ENCODE data around the gene NFIB. TPM values are rescaled to one million over a fixed set of nuclear protein-coding genes. Genes with fewer than 3 reads are reported as not detected.

The NFIB gene
- polyA plus RNA-seq, 1 donor (not counting 4 experiments of a cell fraction or from before 2014, with no cell fraction given): 8.9 TPM

- peak overlapping the region; percentile 95 for H3K27ac ChIP-seq (ENCODE audit: control insufficient read depth, insufficient read depth, low read length)
- no peak for TF ChIP-seq EZH2 (IDR thresholded peaks at IDR 0.05; ENCODE audit: low read length)
- TF ChIP-seq CTCF (optimal IDR thresholded peaks at IDR 0.05 in 1 of 3, IDR thresholded peaks at IDR 0.05 in 1 of 3, conservative IDR thresholded peaks at IDR 0.05 in 1 of 3; ENCODE audit: extremely low read depth in 1 of 3, insufficient read depth in 2 of 3, low read length in 3 of 3): no peak
- no peaks in the 10 kb centered on the region for H4K20me1 ChIP-seq (ENCODE audit: control insufficient read depth, extremely low read depth, insufficient read depth, low read length)
- peak overlapping the region; percentile 91 for H3K4me2 ChIP-seq (ENCODE audit: control insufficient read depth, extremely low read depth, insufficient read depth, low read depth, low read length)
- H3K4me1 ChIP-seq (ENCODE audit: control insufficient read depth, extremely low read depth, insufficient read depth, low read length): peaks cover 44% of the 10 kb centered on the region
- H3K9me1 ChIP-seq (ENCODE audit: control insufficient read depth, extremely low read depth, insufficient read depth, low read length): no peaks in the 10 kb centered on the region
- FAIRE-seq: no peak
- DNase-seq (ENCODE audit: low read depth, low spot score): no peak
- no peaks in the 10 kb centered on the region for H3K36me3 ChIP-seq (ENCODE audit: control insufficient read depth in 2 of 2, extremely low read depth in 1 of 2, insufficient read depth in 2 of 2, low read length in 2 of 2)
- peak overlapping the region; percentile 61 to 87 (median 87) for H3K4me3 ChIP-seq (ENCODE audit: control insufficient read depth in 2 of 3, extremely low read depth in 1 of 3, insufficient read depth in 2 of 3, low read depth in 1 of 3, low read length in 3 of 3)
- dilution Hi-C loops (cut with MboI; ENCODE audit: extremely low pct_ligation_motif_present, low sequenced_read_pairs): no loop called here
- H3K79me2 ChIP-seq (ENCODE audit: control insufficient read depth, insufficient read depth, low read length): no peaks in the 10 kb centered on the region
- H3K27me3 ChIP-seq (ENCODE audit: control insufficient read depth, extremely low read depth, insufficient read depth, low read length): no peaks in the 10 kb centered on the region
- H3K9me3 ChIP-seq (ENCODE audit: control insufficient read depth, low read depth, low read length): no peaks in the 10 kb centered on the region
- H2AFZ ChIP-seq (ENCODE audit: control insufficient read depth, low read length): peak overlapping the region; percentile 83
- H3K9ac ChIP-seq (ENCODE audit: control insufficient read depth, extremely low read depth, insufficient read depth, low read length): peak overlapping the region; percentile 92
These were observed 9.4 kb upstream of the NFIB start for GRCh38 chr9:14323083-14323971.

- DNase-seq (ENCODE audit: low read depth, low spot score): no peak
- peak overlapping the region; percentile 95 for H3K27ac ChIP-seq (ENCODE audit: control insufficient read depth, insufficient read depth, low read length)
These were observed 8.5 kb upstream of the NFIB start for GRCh38 chr9:14322211-14323082.

More at GRCh38 chr9:14322211-14323082, 8.5 kb upstream of the NFIB start:
- Histone ChIP-seq H3K9me1 (ENCODE audit: control insufficient read depth, extremely low read depth, insufficient read depth, low read length) (no peaks in the 10 kb centered on the region), H3K4me3 (ENCODE audit: control insufficient read depth in 2 of 3, extremely low read depth in 1 of 3, insufficient read depth in 2 of 3, low read depth in 1 of 3, low read length in 3 of 3) (peak overlapping the region; percentile 61 to 87 (median 87)), H3K27me3 (ENCODE audit: control insufficient read depth, extremely low read depth, insufficient read depth, low read length) (no peaks in the 10 kb centered on the region), H2AFZ (ENCODE audit: control insufficient read depth, low read length) (peak overlapping the region; percentile 83), H3K4me2 (ENCODE audit: control insufficient read depth, extremely low read depth, insufficient read depth, low read depth, low read length) (peak overlapping the region; percentile 91), H3K36me3 (ENCODE audit: control insufficient read depth in 2 of 2, extremely low read depth in 1 of 2, insufficient read depth in 2 of 2, low read length in 2 of 2) (no peaks in the 10 kb centered on the region), H3K9ac (ENCODE audit: control insufficient read depth, extremely low read depth, insufficient read depth, low read length) (peak overlapping the region; percentile 92), H3K79me2 (ENCODE audit: control insufficient read depth, insufficient read depth, low read length) (no peaks in the 10 kb centered on the region), H4K20me1 (ENCODE audit: control insufficient read depth, extremely low read depth, insufficient read depth, low read length) (no peaks in the 10 kb centered on the region), H3K9me3 (ENCODE audit: control insufficient read depth, low read depth, low read length) (no peaks in the 10 kb centered on the region), H3K4me1 (ENCODE audit: control insufficient read depth, extremely low read depth, insufficient read depth, low read length) (peaks cover 53% of the 10 kb centered on the region)
- FAIRE-seq: peak; percentile 67
- peak in 1 of 3 experiments; percentile 43 for TF ChIP-seq CTCF (optimal IDR thresholded peaks at IDR 0.05 in 1 of 3, IDR thresholded peaks at IDR 0.05 in 1 of 3, conservative IDR thresholded peaks at IDR 0.05 in 1 of 3; ENCODE audit: extremely low read depth in 1 of 3, insufficient read depth in 2 of 3, low read length in 3 of 3)
- TF ChIP-seq EZH2 (IDR thresholded peaks at IDR 0.05; ENCODE audit: low read length): no peak
- dilution Hi-C loops (cut with MboI; ENCODE audit: extremely low pct_ligation_motif_present, low sequenced_read_pairs): no loop called here

All from keratinocyte (primary cell).